ENCODE measurements around the gene ATG14.

ATG14 gene

GRCh38 chr14:55328317-55328716 is 83.3 kb downstream of the ATG14 start:
- H3K4me3 ChIP-seq = no peak overlapping the region
- in situ Hi-C loops (cut with MboI; ENCODE audit: low sequenced_read_pairs) = no loop called here
- no peaks in the 10 kb centered on the region for H3K27me3 ChIP-seq (ENCODE audit: low read depth)
- no peaks in the 10 kb centered on the region for H3K9me3 ChIP-seq
- no peak for DNase-seq (ENCODE audit: low spot score in 2 of 2)
- H3K4me1 ChIP-seq = peaks cover 15% of the 10 kb centered on the region
- 0 out of 2 replicates have a peak, but pooled peaks cover 4% of the 10 kb centered on the region for H3K36me3 ChIP-seq (replicated peaks)

DNA sequence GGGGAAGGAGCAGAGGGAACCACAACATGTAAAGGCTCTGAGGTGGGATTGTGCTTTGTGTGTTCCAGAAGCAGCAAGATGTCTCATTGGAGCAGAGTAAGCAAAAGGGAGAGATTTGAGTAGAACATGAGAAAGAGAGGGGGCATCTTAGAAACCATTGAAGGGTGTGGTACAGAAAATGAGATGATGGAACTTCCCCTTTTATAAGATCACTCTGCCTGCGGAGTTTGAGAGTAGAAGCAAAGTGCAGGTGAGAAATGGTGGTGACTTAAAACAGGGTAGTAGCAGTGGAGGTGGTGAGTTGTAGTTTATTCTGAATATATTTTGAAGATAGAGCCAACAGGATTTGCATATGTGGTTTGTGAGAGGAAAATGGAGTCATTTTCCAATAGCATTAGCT is 84.5 kb downstream of the ATG14 start:
- Histone ChIP-seq H3K4me3 (no peak overlapping the region), H3K9me3 (no peaks in the 10 kb centered on the region), H3K27me3 (ENCODE audit: low read depth) (no peaks in the 10 kb centered on the region), H3K36me3 (replicated peaks) (0 out of 2 replicates have a peak, but pooled peaks cover 4% of the 10 kb centered on the region), H3K4me1 (peaks cover 15% of the 10 kb centered on the region)
- in situ Hi-C loops (cut with MboI; ENCODE audit: low sequenced_read_pairs) = no loop called here
- no peak for DNase-seq (ENCODE audit: low spot score in 2 of 2)

DNA sequence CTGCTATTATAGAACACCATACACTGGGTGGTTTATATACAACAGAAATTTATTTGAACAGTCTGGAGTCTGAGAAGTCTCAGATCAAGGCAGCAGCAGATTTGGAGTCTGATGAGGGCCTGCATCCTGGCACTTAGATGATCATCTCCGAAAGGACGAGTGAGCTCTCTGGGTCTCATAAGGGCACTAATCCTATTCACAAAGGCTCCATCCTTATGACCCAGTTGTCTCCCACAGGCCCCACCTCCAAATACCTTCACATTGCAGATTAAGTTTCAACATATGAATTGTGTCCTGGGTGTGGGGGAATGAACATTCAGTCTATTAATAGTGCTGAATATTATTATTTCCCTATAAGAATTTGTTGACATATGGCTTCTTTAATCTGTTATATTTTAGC is 86.8 kb downstream of the ATG14 start:
- peaks cover 15% of the 10 kb centered on the region for H3K4me1 ChIP-seq
- H3K27me3 ChIP-seq (ENCODE audit: low read depth) = no peaks in the 10 kb centered on the region
- no peak overlapping the region for H3K4me3 ChIP-seq
- in situ Hi-C loops (cut with MboI; ENCODE audit: low sequenced_read_pairs) = no loop called here
- 0 out of 2 replicates have a peak, but pooled peaks cover 4% of the 10 kb centered on the region for H3K36me3 ChIP-seq (replicated peaks)
- H3K9me3 ChIP-seq = no peaks in the 10 kb centered on the region
- DNase-seq (ENCODE audit: low spot score in 2 of 2) = peak; percentile 28 to 57

DNA sequence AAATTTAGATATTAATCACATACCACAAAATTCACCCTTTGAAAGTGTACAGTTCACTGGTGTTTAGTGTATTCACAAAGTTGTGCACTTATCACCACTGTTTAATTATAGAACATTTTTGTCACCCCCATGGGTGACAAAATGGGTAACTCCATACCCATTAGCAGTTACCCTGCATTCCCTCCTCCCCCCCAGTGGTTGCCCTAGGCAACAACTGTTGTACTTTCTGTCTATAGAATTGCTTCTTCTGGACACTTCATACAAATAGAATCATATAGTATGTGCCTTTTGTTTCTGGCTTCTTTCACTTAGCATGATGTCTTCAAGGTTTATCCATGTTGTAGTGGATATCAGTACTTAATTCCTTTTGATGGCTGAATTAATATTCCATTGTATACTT is 87.7 kb downstream of the ATG14 start:
- 0 out of 2 replicates have a peak, but pooled peaks cover 4% of the 10 kb centered on the region for H3K36me3 ChIP-seq (replicated peaks)
- no peaks in the 10 kb centered on the region for H3K27me3 ChIP-seq (ENCODE audit: low read depth)
- DNase-seq (ENCODE audit: low spot score in 2 of 2) = peak in 1 of 2 experiments; percentile 31
- H3K4me1 ChIP-seq = peaks cover 15% of the 10 kb centered on the region
- no peaks in the 10 kb centered on the region for H3K9me3 ChIP-seq
- H3K4me3 ChIP-seq = no peak overlapping the region
- in situ Hi-C loops (cut with MboI; ENCODE audit: low sequenced_read_pairs) = no loop called here

DNA sequence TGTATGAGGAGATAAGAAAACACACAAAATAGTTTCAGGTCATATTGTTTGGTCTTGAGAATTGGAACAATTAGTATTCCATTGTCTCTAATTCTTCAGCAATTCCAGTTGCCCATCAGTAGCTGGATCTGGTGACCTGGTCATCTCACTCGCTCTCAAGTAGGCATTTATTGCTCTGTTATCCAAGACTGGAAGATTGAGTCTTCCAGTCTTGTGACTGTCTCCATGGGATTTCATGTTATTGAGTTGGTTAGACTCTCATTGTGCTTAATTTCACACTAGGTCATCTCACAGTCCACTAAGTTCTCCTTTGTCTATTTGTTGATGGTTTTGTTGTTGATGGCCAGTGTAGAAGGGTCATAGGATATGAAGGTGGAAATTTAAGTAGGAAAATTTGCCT is 92.9 kb downstream of the ATG14 start:
- Histone ChIP-seq H3K4me1 (peaks cover under 1% of the 10 kb centered on the region; the same call in 1 of the 2 replicates), H3K36me3 (replicated peaks) (peaks cover 7% of the 10 kb centered on the region), H3K27me3 (ENCODE audit: low read depth) (no peaks in the 10 kb centered on the region), H3K4me3 (no peak overlapping the region), H3K9me3 (peaks cover 2% of the 10 kb centered on the region; the same call in 1 of the 2 replicates)
- in situ Hi-C loops (cut with MboI; ENCODE audit: low sequenced_read_pairs) = no loop called here
- DNase-seq (ENCODE audit: low spot score in 2 of 2) = no peak

GRCh38 chr14:55317542-55318306 is 93.9 kb downstream of the ATG14 start:
- in situ Hi-C loops (cut with MboI; ENCODE audit: low sequenced_read_pairs) = no loop called here
- H3K27me3 ChIP-seq (ENCODE audit: low read depth) = no peaks in the 10 kb centered on the region

DNA sequence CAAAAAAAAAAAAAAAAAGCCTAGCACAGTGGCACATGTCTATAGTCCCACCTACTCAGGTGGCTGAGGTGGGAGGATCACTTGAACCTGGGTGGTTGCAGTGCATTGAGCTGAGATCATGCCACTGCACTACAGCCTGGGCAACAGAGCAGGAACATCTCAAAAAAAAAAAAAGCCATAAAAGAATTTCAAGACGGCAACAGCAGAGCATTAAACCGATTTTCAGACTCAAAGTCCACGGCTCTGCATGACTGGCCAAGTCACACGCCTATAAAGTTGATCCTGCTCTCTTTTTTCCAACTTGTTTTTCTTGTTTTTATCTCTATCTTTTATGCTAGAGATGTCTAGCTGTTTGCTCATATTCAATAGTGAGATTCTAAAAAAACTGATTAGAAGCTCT is 95.1 kb downstream of the ATG14 start:
- in situ Hi-C loops (cut with MboI; ENCODE audit: low sequenced_read_pairs) = no loop called here
- Histone ChIP-seq H3K36me3 (replicated peaks) (peaks cover 7% of the 10 kb centered on the region), H3K4me3 (no peak overlapping the region), H3K9me3 (peaks cover 19% of the 10 kb centered on the region), H3K4me1 (no peaks in the 10 kb centered on the region), H3K27me3 (ENCODE audit: low read depth) (no peaks in the 10 kb centered on the region)
- no peak for DNase-seq (ENCODE audit: low spot score in 2 of 2)

More at GRCh38 chr14:55317542-55318306, 93.9 kb downstream of the ATG14 start:
- DNase-seq (ENCODE audit: low spot score in 2 of 2) = no peak
- H3K9me3 ChIP-seq = peaks cover 7% of the 10 kb centered on the region
- H3K4me1 ChIP-seq = no peaks in the 10 kb centered on the region
- peaks cover 7% of the 10 kb centered on the region for H3K36me3 ChIP-seq (replicated peaks)
- H3K4me3 ChIP-seq = no peak overlapping the region
